HG02943 (cell line): ENCODE measurements around the gene FBXO45.
A peak's percentile ranks its signal among the peaks of the same experiment; 100 is the strongest.
"Not testable (repeated sequence)": the region's sequence is repeated elsewhere in the genome, so short reads cannot be mapped to it uniquely, and the experiment has no call there.

Source experiments
- ATAC-seq: cut with Tn5 transposase; IDR thresholded peaks from one replicate; pipeline ENCODE4 v1.9.1; 2021; ENCODE audit warnings: mild to moderate bottlenecking, low read depth, moderate library complexity; ENCODE audit not compliant: unreplicated experiment

FBXO45 gene

DNA sequence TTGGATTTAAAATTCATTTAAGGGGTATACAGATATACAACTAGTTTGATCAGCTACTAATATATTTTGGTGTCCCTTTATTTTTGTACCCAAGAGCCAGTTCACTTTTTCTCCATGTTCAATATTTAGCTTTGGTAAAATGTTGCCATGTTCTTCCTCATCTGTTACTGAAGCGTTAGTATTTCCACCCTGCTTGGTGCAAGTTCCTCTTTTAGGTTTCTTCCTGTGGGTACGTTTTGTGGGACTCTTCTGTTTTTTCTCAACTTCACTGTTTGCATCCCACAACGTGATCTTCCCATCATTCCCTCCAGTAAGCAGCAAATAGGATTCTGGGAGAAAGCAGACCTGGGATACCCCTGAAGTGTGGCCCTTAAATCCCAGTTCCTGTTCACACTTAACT is 14.3 kb upstream of the FBXO45 start:
- ATAC-seq, result no peak

DNA sequence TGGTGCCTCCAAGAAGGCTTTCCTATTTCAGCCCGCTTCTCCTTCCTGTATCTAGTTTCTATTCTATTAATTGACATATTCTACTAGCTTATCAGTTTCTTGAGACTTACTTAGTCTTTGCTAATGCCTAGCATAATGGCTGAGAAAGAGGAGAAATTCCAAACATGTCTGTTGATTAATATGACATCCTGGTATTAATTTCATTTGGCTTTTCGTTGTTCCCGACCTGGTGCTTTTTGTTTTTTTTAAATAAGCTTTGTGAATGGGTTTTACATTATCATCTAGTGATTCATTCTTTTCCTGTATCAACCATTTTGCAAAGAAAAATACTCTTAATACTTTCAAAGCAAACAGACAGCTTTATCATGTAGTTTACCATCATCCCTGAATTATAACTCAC is 13.2 kb upstream of the FBXO45 start:
- no peak for ATAC-seq

DNA sequence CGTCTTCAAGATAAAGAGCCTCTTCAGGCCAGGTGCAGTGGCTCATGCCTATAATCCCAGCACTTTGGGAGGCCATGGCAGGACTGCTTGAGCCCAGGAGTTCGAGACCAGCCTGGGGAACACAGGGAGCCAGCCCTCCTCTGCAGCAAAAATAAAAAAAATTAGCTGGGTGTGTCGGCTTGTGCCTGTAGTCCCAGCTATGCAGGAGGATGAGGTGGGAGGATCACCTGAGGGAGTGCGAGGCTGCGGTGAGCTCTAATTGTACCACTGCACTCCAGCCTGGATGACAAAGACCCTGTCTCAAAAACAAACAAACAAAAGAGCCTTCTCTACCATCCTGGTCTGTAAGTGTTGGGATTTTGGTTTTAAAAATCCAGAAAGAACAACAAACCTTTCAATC is 11.2 kb upstream of the FBXO45 start:
- no peak for ATAC-seq

- ATAC-seq, result no peak
Observed at GRCh38 chr3:196558476-196558875, 10.0 kb upstream of the FBXO45 start.

DNA sequence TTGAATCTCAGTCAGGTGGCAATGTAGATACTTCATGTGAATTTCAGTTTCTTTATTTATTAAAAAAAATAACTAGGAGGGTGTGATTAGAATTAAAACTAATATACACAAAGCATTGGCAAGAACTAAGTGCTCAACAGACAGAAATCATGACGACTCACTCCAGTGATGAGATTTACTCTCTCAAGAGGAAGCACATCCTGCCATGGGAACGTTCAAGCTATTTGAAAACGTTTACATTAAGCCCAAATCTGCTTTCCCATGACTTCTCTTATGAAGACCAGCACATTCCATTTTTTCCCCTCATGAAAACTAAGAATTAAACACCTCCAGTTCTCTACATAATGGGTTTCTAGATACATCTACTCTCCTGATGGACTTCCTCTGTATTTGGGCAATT is 8.6 kb upstream of the FBXO45 start:
- no peak for ATAC-seq

- no peak for ATAC-seq
Observed at GRCh38 chr3:196563721-196564225, 4.7 kb upstream of the FBXO45 start.

GRCh38 chr3:196569003-196569516 is 600 bp downstream of the FBXO45 start:
- ATAC-seq, result peak; percentile 54

GRCh38 chr3:196570332-196570731 is 1.9 kb downstream of the FBXO45 start:
- not testable (repeated sequence) for ATAC-seq

GRCh38 chr3:196572389-196572788 is 3.9 kb downstream of the FBXO45 start:
- no peak for ATAC-seq

DNA sequence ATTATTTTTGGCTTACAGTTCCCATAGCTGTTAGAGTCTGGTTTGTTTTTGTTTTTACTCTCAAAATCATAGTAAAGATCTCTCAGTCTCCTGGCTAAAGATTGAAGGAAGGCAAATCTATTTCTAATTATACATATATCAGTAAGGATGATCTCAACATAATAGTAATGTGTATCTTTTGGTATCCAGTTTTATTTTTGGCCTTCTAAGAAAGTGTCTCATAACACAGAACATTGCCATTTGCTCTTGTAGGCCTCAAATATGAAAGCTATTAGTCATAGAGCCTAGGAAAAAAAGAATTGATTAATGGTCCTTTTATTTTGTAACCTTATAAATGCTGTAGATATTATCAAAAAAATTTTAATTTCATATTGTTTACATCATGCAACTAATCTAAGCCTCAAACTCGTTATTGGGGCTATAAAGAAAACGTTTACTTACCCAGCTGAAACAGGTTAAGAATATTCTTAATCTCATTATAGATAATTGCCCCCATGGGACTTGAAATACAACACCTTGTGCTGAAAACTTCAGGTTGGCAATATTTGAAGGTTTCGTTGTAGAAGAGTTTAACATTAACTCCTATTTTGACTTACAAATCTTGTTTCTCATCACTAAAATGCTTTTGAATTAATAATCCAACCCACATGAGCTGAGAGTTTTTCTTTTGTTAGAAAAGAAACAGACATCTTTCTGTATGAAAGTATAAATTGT is 16.7 kb downstream of the FBXO45 start:
- no peak for ATAC-seq

DNA sequence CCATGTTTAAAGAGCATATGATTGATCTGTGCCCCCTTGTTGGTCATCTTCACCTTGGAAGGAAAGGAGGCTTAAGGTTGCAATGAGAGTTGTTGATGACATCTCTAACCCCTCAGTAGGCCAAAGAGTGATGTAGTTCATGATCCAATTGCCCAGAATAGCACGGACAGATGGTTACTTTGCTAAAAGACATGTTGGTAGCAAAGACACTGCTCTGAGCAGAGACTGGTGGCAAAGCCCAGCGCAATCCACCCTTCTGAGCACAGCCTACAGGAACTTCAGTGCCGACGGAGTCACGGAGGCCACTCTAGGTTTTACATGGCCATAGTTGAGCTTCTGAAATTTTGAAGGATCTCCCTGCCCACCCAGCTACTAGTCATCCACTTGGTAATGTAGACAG is 21.8 kb downstream of the FBXO45 start:
- no peak for ATAC-seq

DNA sequence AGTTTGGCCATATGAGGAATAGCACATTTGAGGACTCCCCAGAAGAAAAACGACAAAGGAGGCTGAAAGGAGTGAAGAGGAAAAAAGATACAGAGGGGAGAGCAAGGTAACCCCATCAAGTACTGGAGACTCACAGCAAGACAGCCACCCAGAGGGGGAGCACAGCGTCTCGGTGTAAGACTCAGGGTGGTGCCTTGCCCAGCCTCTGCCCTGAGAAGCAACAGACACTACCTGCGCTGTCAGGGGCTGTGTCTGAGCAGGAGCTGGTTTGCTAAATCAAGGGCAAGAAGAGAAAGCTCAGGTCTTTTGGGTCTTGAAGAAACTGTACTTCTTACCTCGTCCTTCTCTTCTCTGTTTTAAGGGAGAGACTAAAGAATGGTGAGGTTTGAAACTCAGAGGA is 27.9 kb downstream of the FBXO45 start:
- ATAC-seq, result no peak

- not testable (repeated sequence) for ATAC-seq
Observed at GRCh38 chr3:196597971-196598733, 29.7 kb downstream of the FBXO45 start.

DNA sequence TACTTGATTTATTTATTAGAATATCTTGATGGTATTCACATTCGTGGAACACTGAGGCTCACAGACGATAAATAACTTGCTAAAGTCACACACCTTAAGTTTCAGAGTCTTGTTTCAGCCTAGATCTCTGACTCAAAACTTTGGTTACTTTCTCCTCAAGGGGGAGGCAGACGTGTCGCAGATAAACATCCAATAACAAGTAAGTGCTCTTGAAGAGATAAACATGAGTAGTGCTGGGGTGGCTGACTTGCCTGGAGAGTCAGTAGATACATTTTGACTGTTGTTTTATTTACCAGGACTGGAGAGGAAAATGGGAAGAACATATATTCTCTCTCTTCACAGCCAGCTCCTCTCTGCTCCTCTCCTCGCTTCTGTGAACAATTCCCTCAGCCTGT is 31.3 kb downstream of the FBXO45 start:
- ATAC-seq, result no peak

GRCh38 chr3:196600359-196600758 is 31.9 kb downstream of the FBXO45 start:
- ATAC-seq, result no peak

DNA sequence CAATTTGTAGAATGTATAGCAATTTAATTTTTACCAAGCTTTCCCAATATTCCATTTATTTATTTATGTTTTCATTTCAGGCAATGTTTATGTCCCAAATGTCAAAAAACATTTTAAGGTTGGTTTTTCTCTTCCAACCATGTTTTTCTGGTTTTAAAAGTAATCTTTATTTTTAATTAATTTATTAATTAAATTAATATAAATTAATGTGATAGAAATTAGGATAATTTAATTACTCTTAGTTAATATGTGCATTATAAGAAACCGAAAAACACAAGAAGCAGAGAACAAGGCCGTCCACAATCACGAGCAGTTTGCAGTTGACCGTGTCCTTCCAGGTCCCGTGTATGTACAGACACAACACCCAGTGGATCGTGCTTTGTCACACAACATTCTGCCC is 34.2 kb downstream of the FBXO45 start:
- ATAC-seq, result no peak

DNA sequence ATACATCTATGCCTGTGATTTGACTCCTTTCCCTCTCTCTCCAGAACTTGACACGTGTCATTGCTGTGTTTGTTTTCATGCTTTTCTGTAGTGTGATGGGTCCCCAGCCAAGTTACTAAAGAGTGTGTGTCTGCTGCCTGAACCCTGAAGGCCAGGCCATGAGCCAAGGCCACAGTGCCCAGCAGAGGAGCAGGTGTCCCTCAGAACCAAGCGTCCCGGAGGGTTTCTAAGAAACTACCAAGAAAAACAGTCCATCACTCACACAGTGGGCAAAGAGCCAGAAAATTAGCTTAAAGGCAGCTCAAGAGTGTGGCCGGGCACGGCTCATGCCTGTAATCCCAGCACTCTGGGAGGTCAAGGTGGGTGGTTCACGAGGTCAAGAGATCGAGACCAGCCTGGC is 35.2 kb downstream of the FBXO45 start:
- ATAC-seq, result no peak

GRCh38 chr3:196604548-196604947 is 36.1 kb downstream of the FBXO45 start:
- no peak for ATAC-seq

- no peak for ATAC-seq
Observed at GRCh38 chr3:196608693-196609092, 40.2 kb downstream of the FBXO45 start.

DNA sequence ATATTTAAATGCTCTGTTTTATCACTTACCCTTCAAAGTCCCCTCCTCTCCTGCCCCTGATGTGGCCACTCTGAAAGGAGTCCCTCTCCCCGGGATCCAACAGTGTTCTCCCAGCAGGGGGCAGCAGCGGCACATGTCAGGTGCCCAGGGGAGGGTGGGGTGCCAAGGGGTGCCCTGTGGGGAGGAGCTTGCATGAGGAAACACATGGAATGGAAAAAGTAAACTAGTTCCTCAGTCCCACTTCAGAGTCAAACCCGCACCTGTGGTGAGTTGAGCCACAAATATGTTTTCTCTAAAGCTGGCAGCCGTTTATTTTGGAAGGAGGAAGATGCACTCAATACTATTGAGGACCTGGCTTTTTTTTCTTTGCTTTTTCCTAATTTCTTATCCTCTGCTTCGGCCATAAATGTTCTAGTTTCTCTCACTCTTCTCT is 40.9 kb downstream of the FBXO45 start:
- no peak for ATAC-seq

DNA sequence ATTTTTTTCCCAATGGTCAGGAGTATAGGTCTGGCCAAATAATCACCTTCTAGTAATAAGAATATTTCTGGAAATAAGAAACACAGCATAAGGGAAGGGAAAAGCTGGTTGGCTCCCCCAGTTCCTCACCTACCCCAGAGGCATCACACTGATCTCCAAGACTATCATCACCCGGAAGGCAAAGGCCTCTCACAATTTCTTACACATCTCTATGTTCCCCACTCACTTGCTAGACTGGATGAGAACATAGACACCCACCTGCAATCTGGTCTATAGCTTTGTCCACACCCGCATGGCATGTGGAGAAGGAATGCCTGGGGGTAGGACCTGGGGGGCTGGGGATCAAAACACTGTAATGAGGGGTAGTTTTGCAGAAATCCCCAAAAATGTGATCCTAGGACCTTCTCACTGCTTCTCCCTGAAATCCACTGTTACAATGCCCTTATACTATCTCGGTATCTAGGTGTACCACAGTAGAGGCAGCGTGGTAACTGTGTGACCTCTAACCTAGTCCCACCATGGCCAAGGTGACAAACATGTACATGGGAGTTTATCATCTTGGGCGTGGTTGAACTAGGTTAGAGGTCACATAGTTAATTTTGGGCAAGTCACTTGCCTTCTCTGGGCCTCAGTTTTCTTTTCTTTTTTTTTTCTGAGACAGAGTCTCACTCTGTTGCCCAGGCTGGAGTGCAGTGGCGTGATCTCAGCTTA is 41.5 kb downstream of the FBXO45 start:
- no peak for ATAC-seq
